ENCODE measurements around the gene TKTL1. TPM values are rescaled to one million over a fixed set of nuclear protein-coding genes. Genes with fewer than 3 reads are reported as not detected.
"Not testable (repeated sequence)": the region's sequence is repeated elsewhere in the genome, so short reads cannot be mapped to it uniquely, and the experiment has no call there.

The TKTL1 gene
- total and polyA plus RNA-seq, 2 donors (not counting 1 experiment from before 2014, with no cell fraction given): not detected

GRCh38 chrX:154263072-154263471, 32.5 kb upstream of the TKTL1 start:
- not testable (repeated sequence) for H3K4me3 ChIP-seq (replicated peaks in 1 of 4; ENCODE audit: control extremely low read depth in 1 of 4, insufficient read depth in 1 of 4, low read depth in 3 of 4, low read length in 4 of 4); H3K36me3 ChIP-seq (ENCODE audit: control insufficient read depth, insufficient read depth, low read length); H4K20me1 ChIP-seq (ENCODE audit: control insufficient read depth, extremely low read depth, insufficient read depth, low read length); H3K27ac ChIP-seq (ENCODE audit: insufficient read depth, low read length); H2AFZ ChIP-seq (ENCODE audit: low read length); H3K4me1 ChIP-seq (ENCODE audit: control insufficient read depth, extremely low read depth, insufficient read depth, low read length); H3K4me2 ChIP-seq (ENCODE audit: extremely low read depth, insufficient read depth, low read length); H3K9ac ChIP-seq (ENCODE audit: insufficient read depth, low read length); DNase-seq (ENCODE audit: low read depth in 2 of 2); H3K9me3 ChIP-seq (ENCODE audit: control insufficient read depth, insufficient read depth, low read depth, low read length); H3K79me2 ChIP-seq (ENCODE audit: control insufficient read depth, insufficient read depth, low read length); H3K27me3 ChIP-seq (ENCODE audit: control insufficient read depth, insufficient read depth, low read length)

GRCh38 chrX:154269245-154269644, 26.4 kb upstream of the TKTL1 start:
- H3K4me3 ChIP-seq (replicated peaks in 1 of 4; ENCODE audit: control extremely low read depth in 1 of 4, insufficient read depth in 1 of 4, low read depth in 3 of 4, low read length in 4 of 4); H3K79me2 ChIP-seq (ENCODE audit: control insufficient read depth, insufficient read depth, low read length); H3K9me3 ChIP-seq (ENCODE audit: control insufficient read depth, insufficient read depth, low read depth, low read length); H3K36me3 ChIP-seq (ENCODE audit: control insufficient read depth, insufficient read depth, low read length); H3K4me1 ChIP-seq (ENCODE audit: control insufficient read depth, extremely low read depth, insufficient read depth, low read length); H3K27me3 ChIP-seq (ENCODE audit: control insufficient read depth, insufficient read depth, low read length); H3K4me2 ChIP-seq (ENCODE audit: extremely low read depth, insufficient read depth, low read length); DNase-seq (ENCODE audit: low read depth in 2 of 2); H3K27ac ChIP-seq (ENCODE audit: insufficient read depth, low read length); H4K20me1 ChIP-seq (ENCODE audit: control insufficient read depth, extremely low read depth, insufficient read depth, low read length); H2AFZ ChIP-seq (ENCODE audit: low read length); H3K9ac ChIP-seq (ENCODE audit: insufficient read depth, low read length): not testable (repeated sequence)

GRCh38 chrX:154284489-154285338, 10.9 kb upstream of the TKTL1 start:
- H3K36me3 ChIP-seq (ENCODE audit: control insufficient read depth, insufficient read depth, low read length); H3K79me2 ChIP-seq (ENCODE audit: control insufficient read depth, insufficient read depth, low read length); H3K9me3 ChIP-seq (ENCODE audit: control insufficient read depth, insufficient read depth, low read depth, low read length); H3K27ac ChIP-seq (ENCODE audit: insufficient read depth, low read length); H3K27me3 ChIP-seq (ENCODE audit: control insufficient read depth, insufficient read depth, low read length); H2AFZ ChIP-seq (ENCODE audit: low read length); H3K4me3 ChIP-seq (replicated peaks in 1 of 4; ENCODE audit: control extremely low read depth in 1 of 4, insufficient read depth in 1 of 4, low read depth in 3 of 4, low read length in 4 of 4); DNase-seq (ENCODE audit: low read depth in 2 of 2); H3K4me2 ChIP-seq (ENCODE audit: extremely low read depth, insufficient read depth, low read length); H3K9ac ChIP-seq (ENCODE audit: insufficient read depth, low read length); H3K4me1 ChIP-seq (ENCODE audit: control insufficient read depth, extremely low read depth, insufficient read depth, low read length); H4K20me1 ChIP-seq (ENCODE audit: control insufficient read depth, extremely low read depth, insufficient read depth, low read length): not testable (repeated sequence)

- H3K9ac ChIP-seq (ENCODE audit: insufficient read depth, low read length); H3K79me2 ChIP-seq (ENCODE audit: control insufficient read depth, insufficient read depth, low read length): not testable (repeated sequence)
Measured at GRCh38 chrX:154286406-154286805, 9.2 kb upstream of the TKTL1 start.

More at GRCh38 chrX:154286406-154286805, 9.2 kb upstream of the TKTL1 start:
- not testable (repeated sequence) for DNase-seq (ENCODE audit: low read depth in 2 of 2); H3K9me3 ChIP-seq (ENCODE audit: control insufficient read depth, insufficient read depth, low read depth, low read length); H4K20me1 ChIP-seq (ENCODE audit: control insufficient read depth, extremely low read depth, insufficient read depth, low read length); H3K4me1 ChIP-seq (ENCODE audit: control insufficient read depth, extremely low read depth, insufficient read depth, low read length); H3K27ac ChIP-seq (ENCODE audit: insufficient read depth, low read length); H2AFZ ChIP-seq (ENCODE audit: low read length); H3K4me3 ChIP-seq (replicated peaks in 1 of 4; ENCODE audit: control extremely low read depth in 1 of 4, insufficient read depth in 1 of 4, low read depth in 3 of 4, low read length in 4 of 4); H3K27me3 ChIP-seq (ENCODE audit: control insufficient read depth, insufficient read depth, low read length); H3K36me3 ChIP-seq (ENCODE audit: control insufficient read depth, insufficient read depth, low read length); H3K4me2 ChIP-seq (ENCODE audit: extremely low read depth, insufficient read depth, low read length)

Measured in fibroblast of lung (primary cell).